Natural killer cell (primary cell): Measurements from ENCODE around the gene OR4D1. TPM values are rescaled to one million over a fixed set of nuclear protein-coding genes. Genes with fewer than 3 reads are reported as not detected.
"Not testable (repeated sequence)": the region's sequence is repeated elsewhere in the genome, so short reads cannot be mapped to it uniquely, and the experiment has no call there.

Source experiments
- ATAC-seq, 3 donors: fragments of 150-1000 bp in 2 of 3; fragments of 200-7000 bp in 1 of 3; cut with Tn5 transposase; 1 replicate in 1 of 3; 2 replicates in 2 of 3; pipeline ENCODE4 v1.10.0; 2021; ENCODE audit warnings: mild to moderate bottlenecking in 2 of 3, moderate library complexity in 2 of 3
- DNase-seq, 2 donors: peaks; one replicate each; pipeline versions ENCODE4 v3.0.0 to v3.0.0-alpha.2; 2013 to 2021; ENCODE audit warnings: mixed read lengths in 1 of 2
- H3K27ac ChIP-seq: one replicate; pipeline ENCODE4 v1.5.1; 2013; ENCODE audit warnings: mild to moderate bottlenecking, low read length
- H3K27me3 ChIP-seq: one replicate; pipeline ENCODE4 v1.6.1; 2013; ENCODE audit warnings: low read length; ENCODE audit not compliant: control insufficient read depth, insufficient read depth
- H3K36me3 ChIP-seq: one replicate; pipeline ENCODE4 v1.6.1; 2013; ENCODE audit warnings: low read length; ENCODE audit not compliant: control insufficient read depth, insufficient read depth
- H3K4me1 ChIP-seq: one replicate; pipeline ENCODE4 v1.6.1; 2013; ENCODE audit warnings: low read length; ENCODE audit not compliant: control insufficient read depth, insufficient read depth
- H3K4me3 ChIP-seq: one replicate; pipeline ENCODE4 v1.5.1; 2013; ENCODE audit warnings: low read length
- H3K9me3 ChIP-seq: one replicate; pipeline ENCODE4 v1.6.1; 2013; ENCODE audit warnings: low read length; ENCODE audit not compliant: control insufficient read depth, insufficient read depth
- H3K27ac Mint-ChIP-seq, 2 donors: one replicate each; pipeline ENCODE4 v1.8.0; 2022; ENCODE audit warnings: mild to moderate bottlenecking in 2 of 2, mixed read lengths in 2 of 2, moderate library complexity in 1 of 2
- H3K27me3 Mint-ChIP-seq, 2 donors: one replicate each; pipeline ENCODE4 v1.8.0; 2022; ENCODE audit warnings: low read depth in 2 of 2, mixed read lengths in 2 of 2
- H3K36me3 Mint-ChIP-seq: one replicate; pipeline ENCODE4 v1.8.0; 2022; ENCODE audit warnings: mixed read lengths
- H3K4me1 Mint-ChIP-seq, 2 donors: one replicate each; pipeline ENCODE4 v1.8.0; 2022; ENCODE audit warnings: mixed read lengths in 2 of 2
- H3K4me3 Mint-ChIP-seq: one replicate; pipeline ENCODE4 v1.8.0; 2022; ENCODE audit warnings: mild to moderate bottlenecking, moderate library complexity, mixed read lengths
- H3K9me3 Mint-ChIP-seq, 2 donors: one replicate each; pipeline ENCODE4 v1.8.0; 2022; ENCODE audit warnings: mixed read lengths in 2 of 2
- CTCF ChIP-seq: fragments of 200-600 bp; IDR thresholded peaks from one replicate; pipeline ENCODE4 v1.8.0; 2022; ENCODE audit warnings: antibody characterized with exemption
- WGBS: methylation state at CpG from one replicate; pipeline ENCODE4 v1.1.7; 2013; ENCODE audit warnings: missing lambda C conversion rate; ENCODE audit not compliant: insufficient coverage; 5-methylcytosine and 5-hydroxymethylcytosine counted together
- intact Hi-C: fragments of 100-400 bp; cut with micrococcal nuclease; formaldehyde crosslinking; loops from one replicate; pipeline ENCODE4 v1.14.2; 2022
- total RNA-seq, 4 donors: library from RNA; stranded (reverse); fragments of 120-200 nt in 1 of 4; gene quantifications; one replicate each; pipeline versions ENCODE4 v1.2.3 to v1.2.4, GENCODE V29; 2013 to 2022

The OR4D1 gene
- total RNA-seq, 3 donors from 2014 or later (not counting 1 experiment from before 2014, with no cell fraction given), result 1.0 to 1.6 (median 1.2) TPM

GRCh38 chr17:58127846-58128245 is 20.3 kb upstream of the OR4D1 start:
- Mint-ChIP-seq H3K4me1 (no peaks in the 10 kb centered on the region), H3K9me3 (no peaks in the 10 kb centered on the region), H3K27me3 (peaks cover 9 to 11% of the 10 kb centered on the region in 2 donors), H3K4me3 (no peak overlapping the region), H3K27ac (no peak overlapping the region), H3K36me3 (no peaks in the 10 kb centered on the region)
- no peak for DNase-seq
- intact Hi-C loops, result no loop called here
- Histone ChIP-seq H3K4me1 (no peaks in the 10 kb centered on the region), H3K9me3 (no peaks in the 10 kb centered on the region), H3K4me3 (no peak overlapping the region), H3K27ac (no peak overlapping the region), H3K27me3 (peaks cover 3% of the 10 kb centered on the region), H3K36me3 (no peaks in the 10 kb centered on the region)
- WGBS, result 64% methylated on average over 1 of the region's 1 CpG
- no peak for TF ChIP-seq CTCF
- ATAC-seq, result no peak

GRCh38 chr17:58132697-58133096 is 15.5 kb upstream of the OR4D1 start:
- H3K4me1 ChIP-seq, H3K4me3 ChIP-seq, H3K4me3 Mint-ChIP-seq, H3K27me3 ChIP-seq, H3K36me3 Mint-ChIP-seq, H3K9me3 Mint-ChIP-seq, H3K36me3 ChIP-seq, intact Hi-C loops, H3K27ac ChIP-seq, DNase-seq, H3K27ac Mint-ChIP-seq, H3K9me3 ChIP-seq, ATAC-seq, H3K4me1 Mint-ChIP-seq: not testable (repeated sequence)
- peaks cover 9 to 11% of the 10 kb centered on the region in 2 donors for H3K27me3 Mint-ChIP-seq
- 100% methylated on average over 1 of the region's 5 CpGs for WGBS

GRCh38 chr17:58136669-58137279 is 11.4 kb upstream of the OR4D1 start:
- ATAC-seq, result no peak
- no peak overlapping the region for H3K27ac Mint-ChIP-seq
- no peak overlapping the region for H3K4me3 Mint-ChIP-seq
- peaks cover 4% of the 10 kb centered on the region for H3K9me3 ChIP-seq
- H3K27ac ChIP-seq, result no peak overlapping the region
- H3K36me3 Mint-ChIP-seq, result no peaks in the 10 kb centered on the region
- H3K4me1 Mint-ChIP-seq, result no peaks in the 10 kb centered on the region
- WGBS, result 60% methylated on average over 8 of the region's 8 CpGs
- H3K27me3 ChIP-seq, result no peaks in the 10 kb centered on the region
- no peaks in the 10 kb centered on the region for H3K36me3 ChIP-seq
- H3K9me3 Mint-ChIP-seq, result no peaks in the 10 kb centered on the region
- no peak overlapping the region for H3K4me3 ChIP-seq
- DNase-seq, result no peak
- peaks cover 0 to 2% of the 10 kb centered on the region in 2 donors for H3K27me3 Mint-ChIP-seq
- H3K4me1 ChIP-seq, result no peaks in the 10 kb centered on the region
- TF ChIP-seq CTCF, result no peak
- intact Hi-C loops, result no loop called here

- Histone ChIP-seq H3K27me3 (no peaks in the 10 kb centered on the region), H3K36me3 (no peaks in the 10 kb centered on the region), H3K27ac (no peak overlapping the region), H3K4me1 (no peaks in the 10 kb centered on the region), H3K4me3 (no peak overlapping the region), H3K9me3 (peaks cover 4% of the 10 kb centered on the region)
- H3K36me3 Mint-ChIP-seq, result peaks cover 28% of the 10 kb centered on the region
- no peak overlapping the region for H3K27ac Mint-ChIP-seq
- TF ChIP-seq CTCF, result no peak
- intact Hi-C loops, result no loop called here
- H3K27me3 Mint-ChIP-seq, result peaks cover 0 to 2% of the 10 kb centered on the region in 2 donors
- H3K9me3 Mint-ChIP-seq, result peaks cover 5 to 17% of the 10 kb centered on the region in 2 donors
- ATAC-seq (no peak), DNase-seq (no peak)
- H3K4me1 Mint-ChIP-seq, result no peaks in the 10 kb centered on the region
- 100% methylated on average over 3 of the region's 5 CpGs for whole genome bisulfite sequencing
- H3K4me3 Mint-ChIP-seq, result no peak overlapping the region
These were observed 6.7 kb upstream of the OR4D1 start for GRCh38 chr17:58141505-58141904.

GRCh38 chr17:58143335-58143734 is 4.8 kb upstream of the OR4D1 start:
- ATAC-seq, H3K4me3 Mint-ChIP-seq, H3K4me1 ChIP-seq, H3K27me3 ChIP-seq, H3K9me3 ChIP-seq, H3K27ac Mint-ChIP-seq, H3K36me3 ChIP-seq, DNase-seq, H3K27ac ChIP-seq, H3K4me3 ChIP-seq, intact Hi-C loops, H3K4me1 Mint-ChIP-seq, H3K27me3 Mint-ChIP-seq: not testable (repeated sequence)
- H3K36me3 Mint-ChIP-seq, result peaks cover 37% of the 10 kb centered on the region
- H3K9me3 Mint-ChIP-seq, result peaks cover 6 to 18% of the 10 kb centered on the region in 2 donors
- WGBS, result no CpG with 5 or more reads among the region's 4 CpGs
